ENCODE results near the gene AGK.

The AGK gene

DNA sequence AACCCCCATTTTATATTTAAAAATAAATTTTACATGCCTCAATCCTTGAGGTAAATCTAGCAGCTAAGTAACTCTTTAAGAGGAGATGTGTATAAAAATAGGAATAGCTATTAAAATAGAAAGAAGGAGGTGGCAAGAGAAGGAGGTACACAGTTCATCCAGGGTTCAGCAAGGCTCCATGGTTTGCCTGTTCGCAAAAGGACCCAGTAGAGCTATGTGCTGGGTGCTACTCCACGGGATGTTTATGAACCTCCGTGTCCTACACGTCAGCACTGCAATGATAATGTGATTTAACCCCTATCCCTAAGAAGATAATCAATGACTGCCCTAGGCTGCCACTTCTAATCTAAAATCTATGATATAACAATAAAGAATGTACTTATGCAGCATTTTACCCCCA, 151.7 kb downstream of the AGK start:
- peaks cover 4% of the 10 kb centered on the region for H3K27me3 ChIP-seq (ENCODE audit: insufficient read depth, poor library complexity, severe bottlenecking)
- no peak overlapping the region for H3K27ac ChIP-seq (replicated peaks)
- TF ChIP-seq, protein P1, sequence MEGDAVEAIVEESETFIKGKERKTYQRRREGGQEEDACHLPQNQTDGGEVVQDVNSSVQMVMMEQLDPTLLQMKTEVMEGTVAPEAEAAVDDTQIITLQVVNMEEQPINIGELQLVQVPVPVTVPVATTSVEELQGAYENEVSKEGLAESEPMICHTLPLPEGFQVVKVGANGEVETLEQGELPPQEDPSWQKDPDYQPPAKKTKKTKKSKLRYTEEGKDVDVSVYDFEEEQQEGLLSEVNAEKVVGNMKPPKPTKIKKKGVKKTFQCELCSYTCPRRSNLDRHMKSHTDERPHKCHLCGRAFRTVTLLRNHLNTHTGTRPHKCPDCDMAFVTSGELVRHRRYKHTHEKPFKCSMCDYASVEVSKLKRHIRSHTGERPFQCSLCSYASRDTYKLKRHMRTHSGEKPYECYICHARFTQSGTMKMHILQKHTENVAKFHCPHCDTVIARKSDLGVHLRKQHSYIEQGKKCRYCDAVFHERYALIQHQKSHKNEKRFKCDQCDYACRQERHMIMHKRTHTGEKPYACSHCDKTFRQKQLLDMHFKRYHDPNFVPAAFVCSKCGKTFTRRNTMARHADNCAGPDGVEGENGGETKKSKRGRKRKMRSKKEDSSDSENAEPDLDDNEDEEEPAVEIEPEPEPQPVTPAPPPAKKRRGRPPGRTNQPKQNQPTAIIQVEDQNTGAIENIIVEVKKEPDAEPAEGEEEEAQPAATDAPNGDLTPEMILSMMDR (IDR thresholded peaks at IDR 0.05; ENCODE audit: insufficient read depth, low read length), result no peak
- TF ChIP-seq, protein P2, sequence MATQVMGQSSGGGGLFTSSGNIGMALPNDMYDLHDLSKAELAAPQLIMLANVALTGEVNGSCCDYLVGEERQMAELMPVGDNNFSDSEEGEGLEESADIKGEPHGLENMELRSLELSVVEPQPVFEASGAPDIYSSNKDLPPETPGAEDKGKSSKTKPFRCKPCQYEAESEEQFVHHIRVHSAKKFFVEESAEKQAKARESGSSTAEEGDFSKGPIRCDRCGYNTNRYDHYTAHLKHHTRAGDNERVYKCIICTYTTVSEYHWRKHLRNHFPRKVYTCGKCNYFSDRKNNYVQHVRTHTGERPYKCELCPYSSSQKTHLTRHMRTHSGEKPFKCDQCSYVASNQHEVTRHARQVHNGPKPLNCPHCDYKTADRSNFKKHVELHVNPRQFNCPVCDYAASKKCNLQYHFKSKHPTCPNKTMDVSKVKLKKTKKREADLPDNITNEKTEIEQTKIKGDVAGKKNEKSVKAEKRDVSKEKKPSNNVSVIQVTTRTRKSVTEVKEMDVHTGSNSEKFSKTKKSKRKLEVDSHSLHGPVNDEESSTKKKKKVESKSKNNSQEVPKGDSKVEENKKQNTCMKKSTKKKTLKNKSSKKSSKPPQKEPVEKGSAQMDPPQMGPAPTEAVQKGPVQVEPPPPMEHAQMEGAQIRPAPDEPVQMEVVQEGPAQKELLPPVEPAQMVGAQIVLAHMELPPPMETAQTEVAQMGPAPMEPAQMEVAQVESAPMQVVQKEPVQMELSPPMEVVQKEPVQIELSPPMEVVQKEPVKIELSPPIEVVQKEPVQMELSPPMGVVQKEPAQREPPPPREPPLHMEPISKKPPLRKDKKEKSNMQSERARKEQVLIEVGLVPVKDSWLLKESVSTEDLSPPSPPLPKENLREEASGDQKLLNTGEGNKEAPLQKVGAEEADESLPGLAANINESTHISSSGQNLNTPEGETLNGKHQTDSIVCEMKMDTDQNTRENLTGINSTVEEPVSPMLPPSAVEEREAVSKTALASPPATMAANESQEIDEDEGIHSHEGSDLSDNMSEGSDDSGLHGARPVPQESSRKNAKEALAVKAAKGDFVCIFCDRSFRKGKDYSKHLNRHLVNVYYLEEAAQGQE (IDR thresholded peaks at IDR 0.05; ENCODE audit: insufficient replicate concordance, low read depth), result no peak
- TF ChIP-seq SPI1 (IDR thresholded peaks at IDR 0.05; ENCODE audit: borderline replicate concordance, low read depth) (no peak), GABPA (IDR thresholded peaks at IDR 0.05; ENCODE audit: low read depth) (no peak), POLR2AphosphoS5 (IDR thresholded peaks at IDR 0.05; ENCODE audit: low read depth) (no peak)
- no peak overlapping the region for H3K4me3 ChIP-seq (replicated peaks; ENCODE audit: insufficient read depth, low read length)
- no peak for DNase-seq (ENCODE audit: low read depth in 1 of 2, low spot score in 1 of 2)

DNA sequence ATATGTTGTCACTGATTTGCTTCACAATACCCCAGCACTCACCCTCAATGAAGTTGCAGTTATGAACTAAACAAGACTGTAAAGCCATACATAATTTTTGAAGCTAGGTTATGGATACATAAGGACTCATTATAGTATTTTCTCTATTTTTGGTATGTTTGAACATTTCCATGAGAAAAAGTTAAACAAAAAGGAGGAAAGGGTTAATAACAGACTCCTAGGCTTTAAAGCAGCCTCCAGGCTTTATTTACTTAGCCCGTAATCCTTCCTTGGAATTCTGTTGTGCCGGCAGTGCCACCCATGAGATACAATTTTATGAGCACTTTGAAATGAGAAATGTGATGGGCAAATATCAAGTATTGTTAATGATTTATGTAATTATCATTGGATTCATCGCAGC, 152.9 kb downstream of the AGK start:
- no peak overlapping the region for H3K4me3 ChIP-seq (replicated peaks; ENCODE audit: insufficient read depth, low read length)
- H3K27ac ChIP-seq (replicated peaks), result no peak overlapping the region
- H3K27me3 ChIP-seq (ENCODE audit: insufficient read depth, poor library complexity, severe bottlenecking), result peaks cover 4% of the 10 kb centered on the region
- no peak for DNase-seq (ENCODE audit: low read depth in 1 of 2, low spot score in 1 of 2)
- TF ChIP-seq, protein P2 (IDR thresholded peaks at IDR 0.05; ENCODE audit: insufficient replicate concordance, low read depth), result no peak
- TF ChIP-seq GABPA (IDR thresholded peaks at IDR 0.05; ENCODE audit: low read depth) (no peak), SPI1 (IDR thresholded peaks at IDR 0.05; ENCODE audit: borderline replicate concordance, low read depth) (no peak), POLR2AphosphoS5 (IDR thresholded peaks at IDR 0.05; ENCODE audit: low read depth) (no peak)
- TF ChIP-seq, protein P1 (IDR thresholded peaks at IDR 0.05; ENCODE audit: insufficient read depth, low read length), result no peak

DNA sequence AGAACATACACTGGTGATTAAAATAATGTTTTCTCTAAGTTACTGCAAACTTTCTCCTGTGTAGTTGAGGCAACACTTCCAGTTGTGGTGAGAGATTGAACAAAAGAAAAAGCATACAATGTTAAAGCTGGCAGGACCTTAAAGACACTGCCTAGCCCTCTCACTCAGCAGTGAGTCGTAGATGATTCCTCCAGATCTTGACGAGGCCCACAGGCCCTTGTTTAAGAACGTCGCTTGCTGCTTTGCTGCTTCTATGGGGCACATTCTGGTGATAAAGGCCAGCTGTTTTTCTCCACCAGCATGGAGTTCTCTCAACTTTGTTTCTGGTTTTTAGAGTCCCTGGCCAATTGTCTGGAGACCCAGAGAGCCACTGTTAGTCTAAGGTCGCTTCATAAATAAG, 153.5 kb downstream of the AGK start:
- TF ChIP-seq GABPA (IDR thresholded peaks at IDR 0.05; ENCODE audit: low read depth), result no peak
- TF ChIP-seq, protein P1 (IDR thresholded peaks at IDR 0.05; ENCODE audit: insufficient read depth, low read length), result no peak
- TF ChIP-seq, protein P2 (IDR thresholded peaks at IDR 0.05; ENCODE audit: insufficient replicate concordance, low read depth), result no peak
- no peak for TF ChIP-seq POLR2AphosphoS5 (IDR thresholded peaks at IDR 0.05; ENCODE audit: low read depth)

More for the DNA sequence above, 153.5 kb downstream of the AGK start:
- H3K27ac ChIP-seq (replicated peaks), result no peak overlapping the region
- peaks cover 4% of the 10 kb centered on the region for H3K27me3 ChIP-seq (ENCODE audit: insufficient read depth, poor library complexity, severe bottlenecking)
- no peak overlapping the region for H3K4me3 ChIP-seq (replicated peaks; ENCODE audit: insufficient read depth, low read length)
- DNase-seq (ENCODE audit: low read depth in 1 of 2, low spot score in 1 of 2), result no peak

Data from HL-60 (cell line).